Stimulated activated CD4-positive, alpha-beta T cell treated with anti-CD3 and anti-CD28 coated beads, TNF-alpha, amount 100 ng/mL, for 24 hours (primary cell): ENCODE data around the gene MYO16.

Experiments
- DNase-seq, 3 experiments: peaks; one replicate each; pipeline ENCODE4 v3.0.0-alpha.2; 2020; ENCODE audit warnings: low read depth in 3 of 3

MYO16 gene

GRCh38 chr13:108797354-108797753, 167.9 kb downstream of the MYO16 start:
- DNase-seq: no peak

- no peak for DNase-seq
These were observed 178.4 kb downstream of the MYO16 start for GRCh38 chr13:108807841-108808240.

GRCh38 chr13:108812165-108812564, 182.8 kb downstream of the MYO16 start:
- no peak for DNase-seq

GRCh38 chr13:108812661-108813060, 183.2 kb downstream of the MYO16 start:
- DNase-seq: no peak

GRCh38 chr13:108813587-108814170, 184.3 kb downstream of the MYO16 start:
- no peak for DNase-seq

GRCh38 chr13:108816375-108816774, 187.0 kb downstream of the MYO16 start:
- DNase-seq: no peak

GRCh38 chr13:108827646-108828045, 198.2 kb downstream of the MYO16 start:
- DNase-seq: no peak

- DNase-seq: no peak
These were observed 198.8 kb downstream of the MYO16 start for GRCh38 chr13:108828086-108828815.

- DNase-seq: no peak
These were observed 201.5 kb downstream of the MYO16 start for GRCh38 chr13:108830916-108831315.

GRCh38 chr13:108833531-108833930, 204.1 kb downstream of the MYO16 start:
- no peak for DNase-seq

- no peak for DNase-seq
These were observed 204.8 kb downstream of the MYO16 start for GRCh38 chr13:108834193-108834592.

- DNase-seq: no peak
These were observed 205.7 kb downstream of the MYO16 start for GRCh38 chr13:108835083-108835482.

- DNase-seq: no peak
These were observed 221.3 kb downstream of the MYO16 start for GRCh38 chr13:108850691-108851090.

GRCh38 chr13:108851660-108852059, 222.2 kb downstream of the MYO16 start:
- no peak for DNase-seq

GRCh38 chr13:108853031-108853430, 223.6 kb downstream of the MYO16 start:
- DNase-seq: no peak

GRCh38 chr13:108855737-108856387, 226.5 kb downstream of the MYO16 start:
- DNase-seq: no peak

GRCh38 chr13:108858676-108859075, 229.3 kb downstream of the MYO16 start:
- DNase-seq: no peak

- DNase-seq: no peak
These were observed 230.0 kb downstream of the MYO16 start for GRCh38 chr13:108859197-108860012.

- no peak for DNase-seq
These were observed 231.0 kb downstream of the MYO16 start for GRCh38 chr13:108860418-108860817.

GRCh38 chr13:108877300-108877699, 247.9 kb downstream of the MYO16 start:
- DNase-seq: no peak

GRCh38 chr13:108878732-108879131, 249.3 kb downstream of the MYO16 start:
- no peak for DNase-seq

GRCh38 chr13:108889324-108889984, 260.0 kb downstream of the MYO16 start:
- DNase-seq: no peak
